Activated T-cell treated with anti-CD3 and anti-CD28 coated beads for 48 hours (primary cell): ENCODE results near the gene TBC1D3I.
"Not testable (repeated sequence)": the region's sequence is repeated elsewhere in the genome, so short reads cannot be mapped to it uniquely, and the experiment has no call there.

Experiments
- DNase-seq: peaks from one replicate; pipeline ENCODE4 v3.0.0-alpha.2; 2020; ENCODE audit warnings: low read depth

Gene TBC1D3I

GRCh38 chr17:36206486-36206821, 57.9 kb downstream of the TBC1D3I start:
- DNase-seq, result not testable (repeated sequence)

GRCh38 chr17:36205637-36206485, 58.5 kb downstream of the TBC1D3I start:
- no peak for DNase-seq

- DNase-seq, result no peak
These were observed 59.5 kb downstream of the TBC1D3I start for GRCh38 chr17:36204724-36205500.
